Immature natural killer cell (primary cell): ENCODE results near the gene EIF4EBP2. TPM values are rescaled to one million over a fixed set of nuclear protein-coding genes. Genes with fewer than 3 reads are reported as not detected.

Source experiments
- DNase-seq, 3 donors: peaks; one replicate each; pipeline ENCODE4 v3.0.0; 2022; ENCODE audit warnings: mixed read lengths in 1 of 3
- H3K27ac Mint-ChIP-seq, 6 donors: one replicate each; pipeline ENCODE4 v1.8.0; 2020; ENCODE audit warnings: mixed read lengths in 6 of 6, mild to moderate bottlenecking in 5 of 6, inconsistent platforms in 4 of 6, moderate library complexity in 3 of 6
- H3K27me3 Mint-ChIP-seq, 3 donors: one replicate each; pipeline ENCODE4 v1.8.0; 2020 to 2021; ENCODE audit warnings: low read depth in 3 of 3, mild to moderate bottlenecking in 3 of 3, mixed read lengths in 3 of 3, moderate library complexity in 3 of 3, inconsistent platforms in 1 of 3
- H3K36me3 Mint-ChIP-seq, 3 donors: one replicate each; pipeline ENCODE4 v1.8.0; 2020; ENCODE audit warnings: mixed read lengths in 3 of 3, inconsistent platforms in 2 of 3, mild to moderate bottlenecking in 2 of 3
- H3K4me1 Mint-ChIP-seq, 2 donors: one replicate each; pipeline ENCODE4 v1.8.0; 2020; ENCODE audit warnings: inconsistent platforms in 2 of 2, mild to moderate bottlenecking in 2 of 2, mixed read lengths in 2 of 2, moderate library complexity in 1 of 2
- H3K4me3 Mint-ChIP-seq, 5 donors: one replicate each; pipeline ENCODE4 v1.8.0; 2020; ENCODE audit warnings: mild to moderate bottlenecking in 5 of 5, mixed read lengths in 5 of 5, inconsistent platforms in 3 of 5, moderate library complexity in 3 of 5
- H3K9me3 Mint-ChIP-seq, 6 donors: one replicate each; pipeline ENCODE4 v1.8.0; 2020; ENCODE audit warnings: mild to moderate bottlenecking in 6 of 6, mixed read lengths in 6 of 6, inconsistent platforms in 4 of 6, moderate library complexity in 3 of 6
- polyA plus RNA-seq, 3 donors: library from polyadenylated mRNA; unstranded; fragments of 300-500 nt; fragmentation: Illumina TruSeq; gene quantifications; one replicate each; pipeline ENCODE4 v1.2.3, GENCODE V29; 2021

EIF4EBP2 gene
- polyA plus RNA-seq = 100 to 1,000 TPM in 1 of 3 donors, 10 to 100 TPM in 2; 67.6 to 105 (median 92.4) TPM

- peak within 1 kb of the TSS; percentile 93 to 98 (median 97) for H3K27ac Mint-ChIP-seq
- H3K36me3 Mint-ChIP-seq = no peaks in the 10 kb centered on the region
- peak within 1 kb of the TSS; percentile 94 to 99 (median 98) for H3K4me3 Mint-ChIP-seq
- no peaks in the 10 kb centered on the region for H3K9me3 Mint-ChIP-seq
- DNase-seq = peak; percentile 97 to 99 (median 98)
- peaks cover 0 to 12% (median 9%) of the 10 kb centered on the region in 3 donors for H3K27me3 Mint-ChIP-seq
- H3K4me1 Mint-ChIP-seq = peaks cover 40 to 46% of the 10 kb centered on the region in 2 donors
Measured at GRCh38 chr10:70404036-70404786, at the start of gene EIF4EBP2. Gene EIF4EBP2 (plus strand): TSS chr10:70404145. CDS start chr10:70404402, 257 bp downstream.

GRCh38 chr10:70354556-70354955 is 49.4 kb upstream of the EIF4EBP2 start:
- Mint-ChIP-seq H3K9me3 (no peaks in the 10 kb centered on the region), H3K27ac (no peak overlapping the region), H3K4me3 (peak overlapping the region in 1 of 5 donors; percentile 81), H3K27me3 (peaks cover 0 to 2% (median 2%) of the 10 kb centered on the region in 3 donors), H3K4me1 (peaks cover 4 to 7% of the 10 kb centered on the region in 2 donors), H3K36me3 (peaks cover 0 to 2% (median 0%) of the 10 kb centered on the region in 3 donors)
- DNase-seq = no peak

- peak overlapping the region in 1 of 5 donors; percentile 81 for H3K4me3 Mint-ChIP-seq
- H3K9me3 Mint-ChIP-seq = no peaks in the 10 kb centered on the region
- peaks cover 0 to 3% (median 0%) of the 10 kb centered on the region in 3 donors for H3K36me3 Mint-ChIP-seq
- DNase-seq = peak in 1 of 3 donors; percentile 5
- peak overlapping the region in 1 of 6 donors; percentile 19 for H3K27ac Mint-ChIP-seq
- peaks cover 0 to 2% (median 2%) of the 10 kb centered on the region in 3 donors for H3K27me3 Mint-ChIP-seq
- peaks cover 4 to 7% of the 10 kb centered on the region in 2 donors for H3K4me1 Mint-ChIP-seq
Measured at GRCh38 chr10:70355051-70356021, 48.6 kb upstream of the EIF4EBP2 start.

- Mint-ChIP-seq H3K9me3 (no peaks in the 10 kb centered on the region), H3K27ac (no peak overlapping the region), H3K36me3 (peaks cover 0 to 3% (median 0%) of the 10 kb centered on the region in 3 donors), H3K4me1 (peaks cover 4 to 7% of the 10 kb centered on the region in 2 donors), H3K27me3 (peaks cover 0 to 4% (median 2%) of the 10 kb centered on the region in 3 donors), H3K4me3 (no peak overlapping the region)
- DNase-seq = no peak
Measured at GRCh38 chr10:70357565-70357964, 46.4 kb upstream of the EIF4EBP2 start.

- peaks cover 0 to 4% (median 2%) of the 10 kb centered on the region in 3 donors for H3K27me3 Mint-ChIP-seq
- H3K36me3 Mint-ChIP-seq = peaks cover 0 to 3% (median 0%) of the 10 kb centered on the region in 3 donors
- H3K4me1 Mint-ChIP-seq = peaks cover 6 to 7% of the 10 kb centered on the region in 2 donors
- H3K4me3 Mint-ChIP-seq = no peak overlapping the region
- no peak for DNase-seq
- H3K27ac Mint-ChIP-seq = no peak overlapping the region
- no peaks in the 10 kb centered on the region for H3K9me3 Mint-ChIP-seq
Measured at GRCh38 chr10:70358446-70358845, 45.5 kb upstream of the EIF4EBP2 start.

- H3K27ac Mint-ChIP-seq = no peak overlapping the region
- peaks cover 8% of the 10 kb centered on the region in 2 donors for H3K4me1 Mint-ChIP-seq
Measured at GRCh38 chr10:70359017-70359550, 44.9 kb upstream of the EIF4EBP2 start.

GRCh38 chr10:70360215-70360614 is 43.7 kb upstream of the EIF4EBP2 start:
- Mint-ChIP-seq H3K27me3 (peaks cover 0 to 2% (median 2%) of the 10 kb centered on the region in 3 donors), H3K4me1 (peaks cover 14 to 16% of the 10 kb centered on the region in 2 donors), H3K9me3 (no peaks in the 10 kb centered on the region), H3K27ac (no peak overlapping the region), H3K36me3 (peaks cover 0 to 3% (median 0%) of the 10 kb centered on the region in 3 donors), H3K4me3 (no peak overlapping the region)
- DNase-seq = no peak

More at GRCh38 chr10:70359017-70359550, 44.9 kb upstream of the EIF4EBP2 start:
- Mint-ChIP-seq H3K4me3 (no peak overlapping the region), H3K27me3 (peaks cover 0 to 4% (median 2%) of the 10 kb centered on the region in 3 donors), H3K36me3 (peaks cover 0 to 3% (median 0%) of the 10 kb centered on the region in 3 donors), H3K9me3 (no peaks in the 10 kb centered on the region)
- no peak for DNase-seq

GRCh38 chr10:70362328-70362727 is 41.6 kb upstream of the EIF4EBP2 start:
- H3K27ac Mint-ChIP-seq = peak overlapping the region in 1 of 6 donors; percentile 27
- H3K9me3 Mint-ChIP-seq = no peaks in the 10 kb centered on the region
- H3K4me3 Mint-ChIP-seq = no peak overlapping the region
- H3K36me3 Mint-ChIP-seq = peaks cover 0 to 3% (median 0%) of the 10 kb centered on the region in 3 donors
- peaks cover 0 to 2% (median 0%) of the 10 kb centered on the region in 3 donors for H3K27me3 Mint-ChIP-seq
- H3K4me1 Mint-ChIP-seq = peaks cover 8 to 12% of the 10 kb centered on the region in 2 donors
- no peak for DNase-seq

- Mint-ChIP-seq H3K27me3 (peaks cover 0 to 2% (median 0%) of the 10 kb centered on the region in 3 donors), H3K4me3 (no peak overlapping the region)
Measured at GRCh38 chr10:70363292-70363691, 40.7 kb upstream of the EIF4EBP2 start.

GRCh38 chr10:70363971-70364771 is 39.8 kb upstream of the EIF4EBP2 start:
- peak; percentile 77 to 84 (median 80) for DNase-seq
- peaks cover 8 to 12% of the 10 kb centered on the region in 2 donors for H3K4me1 Mint-ChIP-seq
- H3K27me3 Mint-ChIP-seq = peaks cover 0 to 2% (median 0%) of the 10 kb centered on the region in 3 donors
- H3K27ac Mint-ChIP-seq = peak overlapping the region in 3 of 6 donors; percentile 28 to 57 (median 53)
- peak overlapping the region in 1 of 5 donors; percentile 50 for H3K4me3 Mint-ChIP-seq
- H3K9me3 Mint-ChIP-seq = no peaks in the 10 kb centered on the region
- peaks cover 0 to 3% (median 0%) of the 10 kb centered on the region in 3 donors for H3K36me3 Mint-ChIP-seq

More at GRCh38 chr10:70363292-70363691, 40.7 kb upstream of the EIF4EBP2 start:
- Mint-ChIP-seq H3K36me3 (peaks cover 0 to 3% (median 0%) of the 10 kb centered on the region in 3 donors), H3K27ac (no peak overlapping the region), H3K4me1 (peaks cover 8 to 12% of the 10 kb centered on the region in 2 donors), H3K9me3 (no peaks in the 10 kb centered on the region)
- no peak for DNase-seq

GRCh38 chr10:70364772-70365091 is 39.2 kb upstream of the EIF4EBP2 start:
- no peak for DNase-seq
- Mint-ChIP-seq H3K9me3 (no peaks in the 10 kb centered on the region), H3K27ac (no peak overlapping the region), H3K4me1 (peaks cover 8 to 12% of the 10 kb centered on the region in 2 donors), H3K27me3 (peaks cover 0 to 2% (median 0%) of the 10 kb centered on the region in 3 donors), H3K4me3 (peak overlapping the region in 1 of 5 donors; percentile 50), H3K36me3 (no peaks in the 10 kb centered on the region)

- no peaks in the 10 kb centered on the region for H3K36me3 Mint-ChIP-seq
- no peak overlapping the region for H3K4me3 Mint-ChIP-seq
- H3K4me1 Mint-ChIP-seq = peaks cover 8 to 12% of the 10 kb centered on the region in 2 donors
- no peak overlapping the region for H3K27ac Mint-ChIP-seq
- H3K27me3 Mint-ChIP-seq = peaks cover 0 to 2% (median 0%) of the 10 kb centered on the region in 3 donors
- DNase-seq = no peak
- no peaks in the 10 kb centered on the region for H3K9me3 Mint-ChIP-seq
Measured at GRCh38 chr10:70367195-70367796, 36.6 kb upstream of the EIF4EBP2 start.
